Measurements from ENCODE around the gene MAU2. TPM values are rescaled to one million over a fixed set of nuclear protein-coding genes. Genes with fewer than 3 reads are reported as not detected.

The MAU2 gene
- total and polyA plus RNA-seq, 2 donors, result 16.9 to 29.8 TPM

GRCh38 chr19:19279062-19279612, 41.5 kb upstream of the MAU2 start:
- 98% methylated on average over 19 of the region's 19 CpGs for WGBS
- Histone ChIP-seq H3K9me3 (ENCODE audit: control insufficient read depth in 2 of 2, insufficient read depth in 1 of 2, low read length in 1 of 2) (no peaks in the 10 kb centered on the region), H3K36me3 (ENCODE audit: control insufficient read depth in 2 of 2, insufficient read depth in 2 of 2, low read length in 1 of 2) (peaks cover 67 to 87% of the 10 kb centered on the region in 2 donors), H3K4me3 (ENCODE audit: low read length in 2 of 2) (no peak overlapping the region), H3K27me3 (ENCODE audit: control insufficient read depth in 2 of 2, insufficient read depth in 1 of 2, low read length in 1 of 2) (peaks cover 0 to 10% of the 10 kb centered on the region in 2 donors), H3K4me1 (ENCODE audit: control insufficient read depth in 2 of 2, insufficient read depth in 2 of 2, low read length in 2 of 2) (no peaks in the 10 kb centered on the region), H3K27ac (ENCODE audit: low read depth in 1 of 2, low read length in 1 of 2) (no peak overlapping the region)
- no peak for DNase-seq (ENCODE audit: low read depth in 6 of 9, low spot score in 9 of 9)

- Histone ChIP-seq H3K27me3 (ENCODE audit: control insufficient read depth in 2 of 2, insufficient read depth in 1 of 2, low read length in 1 of 2) (peaks cover 0 to 3% of the 10 kb centered on the region in 2 donors), H3K9me3 (ENCODE audit: control insufficient read depth in 2 of 2, insufficient read depth in 1 of 2, low read length in 1 of 2) (no peaks in the 10 kb centered on the region), H3K4me3 (ENCODE audit: low read length in 2 of 2) (no peak overlapping the region), H3K4me1 (ENCODE audit: control insufficient read depth in 2 of 2, insufficient read depth in 2 of 2, low read length in 2 of 2) (no peaks in the 10 kb centered on the region), H3K27ac (ENCODE audit: low read depth in 1 of 2, low read length in 1 of 2) (no peak overlapping the region), H3K36me3 (ENCODE audit: control insufficient read depth in 2 of 2, insufficient read depth in 2 of 2, low read length in 1 of 2) (peaks cover 74 to 94% of the 10 kb centered on the region in 2 donors)
- WGBS, result 99% methylated on average over 16 of the region's 16 CpGs
- DNase-seq (ENCODE audit: low read depth in 6 of 9, low spot score in 9 of 9), result no peak
Measured at GRCh38 chr19:19279853-19280252, 40.8 kb upstream of the MAU2 start.

- Histone ChIP-seq H3K4me1 (ENCODE audit: control insufficient read depth in 2 of 2, insufficient read depth in 2 of 2, low read length in 2 of 2) (no peaks in the 10 kb centered on the region), H3K36me3 (ENCODE audit: control insufficient read depth in 2 of 2, insufficient read depth in 2 of 2, low read length in 1 of 2) (peaks cover 75 to 95% of the 10 kb centered on the region in 2 donors), H3K9me3 (ENCODE audit: control insufficient read depth in 2 of 2, insufficient read depth in 1 of 2, low read length in 1 of 2) (no peaks in the 10 kb centered on the region), H3K27me3 (ENCODE audit: control insufficient read depth in 2 of 2, insufficient read depth in 1 of 2, low read length in 1 of 2) (no peaks in the 10 kb centered on the region), H3K4me3 (ENCODE audit: low read length in 2 of 2) (no peak overlapping the region), H3K27ac (ENCODE audit: low read depth in 1 of 2, low read length in 1 of 2) (no peak overlapping the region)
- WGBS, result 96% methylated on average over 16 of the region's 16 CpGs
- no peak for DNase-seq (ENCODE audit: low read depth in 6 of 9, low spot score in 9 of 9)
Measured at GRCh38 chr19:19280561-19280960, 40.1 kb upstream of the MAU2 start.

GRCh38 chr19:19285686-19286085, 34.9 kb upstream of the MAU2 start:
- peaks cover 65 to 88% of the 10 kb centered on the region in 2 donors for H3K36me3 ChIP-seq (ENCODE audit: control insufficient read depth in 2 of 2, insufficient read depth in 2 of 2, low read length in 1 of 2)
- H3K4me1 ChIP-seq (ENCODE audit: control insufficient read depth in 2 of 2, insufficient read depth in 2 of 2, low read length in 2 of 2), result no peaks in the 10 kb centered on the region
- no peaks in the 10 kb centered on the region for H3K9me3 ChIP-seq (ENCODE audit: control insufficient read depth in 2 of 2, insufficient read depth in 1 of 2, low read length in 1 of 2)
- no peak for DNase-seq (ENCODE audit: low read depth in 6 of 9, low spot score in 9 of 9)
- H3K27ac ChIP-seq (ENCODE audit: low read depth in 1 of 2, low read length in 1 of 2), result no peak overlapping the region
- WGBS, result 98% methylated on average over 10 of the region's 10 CpGs
- no peak overlapping the region for H3K4me3 ChIP-seq (ENCODE audit: low read length in 2 of 2)
- H3K27me3 ChIP-seq (ENCODE audit: control insufficient read depth in 2 of 2, insufficient read depth in 1 of 2, low read length in 1 of 2), result no peaks in the 10 kb centered on the region

GRCh38 chr19:19292607-19293006, 28.0 kb upstream of the MAU2 start:
- 98% methylated on average over 5 of the region's 5 CpGs for WGBS
- no peaks in the 10 kb centered on the region for H3K4me1 ChIP-seq (ENCODE audit: control insufficient read depth in 2 of 2, insufficient read depth in 2 of 2, low read length in 2 of 2)
- H3K36me3 ChIP-seq (ENCODE audit: control insufficient read depth in 2 of 2, insufficient read depth in 2 of 2, low read length in 1 of 2), result peaks cover 55 to 74% of the 10 kb centered on the region in 2 donors

GRCh38 chr19:19294914-19295313, 25.7 kb upstream of the MAU2 start:
- no peak overlapping the region for H3K27ac ChIP-seq (ENCODE audit: low read depth in 1 of 2, low read length in 1 of 2)
- WGBS, result 96% methylated on average over 4 of the region's 4 CpGs
- H3K27me3 ChIP-seq (ENCODE audit: control insufficient read depth in 2 of 2, insufficient read depth in 1 of 2, low read length in 1 of 2), result no peaks in the 10 kb centered on the region
- H3K36me3 ChIP-seq (ENCODE audit: control insufficient read depth in 2 of 2, insufficient read depth in 2 of 2, low read length in 1 of 2), result peaks cover 44 to 53% of the 10 kb centered on the region in 2 donors
- H3K4me1 ChIP-seq (ENCODE audit: control insufficient read depth in 2 of 2, insufficient read depth in 2 of 2, low read length in 2 of 2), result no peaks in the 10 kb centered on the region
- no peak for DNase-seq (ENCODE audit: low read depth in 6 of 9, low spot score in 9 of 9)
- no peak overlapping the region for H3K4me3 ChIP-seq (ENCODE audit: low read length in 2 of 2)
- H3K9me3 ChIP-seq (ENCODE audit: control insufficient read depth in 2 of 2, insufficient read depth in 1 of 2, low read length in 1 of 2), result peaks cover 0 to 5% of the 10 kb centered on the region in 2 donors

More at GRCh38 chr19:19292607-19293006, 28.0 kb upstream of the MAU2 start:
- Histone ChIP-seq H3K9me3 (ENCODE audit: control insufficient read depth in 2 of 2, insufficient read depth in 1 of 2, low read length in 1 of 2) (peaks cover 0 to 5% of the 10 kb centered on the region in 2 donors), H3K27ac (ENCODE audit: low read depth in 1 of 2, low read length in 1 of 2) (no peak overlapping the region), H3K4me3 (ENCODE audit: low read length in 2 of 2) (no peak overlapping the region), H3K27me3 (ENCODE audit: control insufficient read depth in 2 of 2, insufficient read depth in 1 of 2, low read length in 1 of 2) (no peaks in the 10 kb centered on the region)
- no peak for DNase-seq (ENCODE audit: low read depth in 6 of 9, low spot score in 9 of 9)

GRCh38 chr19:19296953-19297689, 23.5 kb upstream of the MAU2 start:
- H3K9me3 ChIP-seq (ENCODE audit: control insufficient read depth in 2 of 2, insufficient read depth in 1 of 2, low read length in 1 of 2), result peaks cover 0 to 5% of the 10 kb centered on the region in 2 donors
- no peaks in the 10 kb centered on the region for H3K27me3 ChIP-seq (ENCODE audit: control insufficient read depth in 2 of 2, insufficient read depth in 1 of 2, low read length in 1 of 2)
- H3K4me1 ChIP-seq (ENCODE audit: control insufficient read depth in 2 of 2, insufficient read depth in 2 of 2, low read length in 2 of 2), result no peaks in the 10 kb centered on the region
- no peak for DNase-seq (ENCODE audit: low read depth in 6 of 9, low spot score in 9 of 9)
- peaks cover 61 to 67% of the 10 kb centered on the region in 2 donors for H3K36me3 ChIP-seq (ENCODE audit: control insufficient read depth in 2 of 2, insufficient read depth in 2 of 2, low read length in 1 of 2)
- no peak overlapping the region for H3K27ac ChIP-seq (ENCODE audit: low read depth in 1 of 2, low read length in 1 of 2)
- H3K4me3 ChIP-seq (ENCODE audit: low read length in 2 of 2), result no peak overlapping the region
- whole genome bisulfite sequencing, result 98% methylated on average over 19 of the region's 19 CpGs

- WGBS, result 93% methylated on average over 9 of the region's 9 CpGs
- H3K9me3 ChIP-seq (ENCODE audit: control insufficient read depth in 2 of 2, insufficient read depth in 1 of 2, low read length in 1 of 2), result no peaks in the 10 kb centered on the region
- no peaks in the 10 kb centered on the region for H3K4me1 ChIP-seq (ENCODE audit: control insufficient read depth in 2 of 2, insufficient read depth in 2 of 2, low read length in 2 of 2)
- no peak for DNase-seq (ENCODE audit: low read depth in 6 of 9, low spot score in 9 of 9)
- H3K27me3 ChIP-seq (ENCODE audit: control insufficient read depth in 2 of 2, insufficient read depth in 1 of 2, low read length in 1 of 2), result no peaks in the 10 kb centered on the region
- no peak overlapping the region for H3K4me3 ChIP-seq (ENCODE audit: low read length in 2 of 2)
- H3K36me3 ChIP-seq (ENCODE audit: control insufficient read depth in 2 of 2, insufficient read depth in 2 of 2, low read length in 1 of 2), result peaks cover 62 to 71% of the 10 kb centered on the region in 2 donors
- no peak overlapping the region for H3K27ac ChIP-seq (ENCODE audit: low read depth in 1 of 2, low read length in 1 of 2)
Measured at GRCh38 chr19:19297759-19298158, 22.9 kb upstream of the MAU2 start.

GRCh38 chr19:19300613-19301012, 20.0 kb upstream of the MAU2 start:
- Histone ChIP-seq H3K9me3 (ENCODE audit: control insufficient read depth in 2 of 2, insufficient read depth in 1 of 2, low read length in 1 of 2) (no peaks in the 10 kb centered on the region), H3K27ac (ENCODE audit: low read depth in 1 of 2, low read length in 1 of 2) (no peak overlapping the region), H3K36me3 (ENCODE audit: control insufficient read depth in 2 of 2, insufficient read depth in 2 of 2, low read length in 1 of 2) (peaks cover 70 to 77% of the 10 kb centered on the region in 2 donors), H3K27me3 (ENCODE audit: control insufficient read depth in 2 of 2, insufficient read depth in 1 of 2, low read length in 1 of 2) (no peaks in the 10 kb centered on the region), H3K4me3 (ENCODE audit: low read length in 2 of 2) (no peak overlapping the region), H3K4me1 (ENCODE audit: control insufficient read depth in 2 of 2, insufficient read depth in 2 of 2, low read length in 2 of 2) (no peaks in the 10 kb centered on the region)
- no peak for DNase-seq (ENCODE audit: low read depth in 6 of 9, low spot score in 9 of 9)
- WGBS, result over 99% methylated on average over 12 of the region's 12 CpGs

Data from thymus (tissue), 11 donors.